CD14-positive monocyte (primary cell): ENCODE measurements around the gene OR10H5. TPM values are rescaled to one million over a fixed set of nuclear protein-coding genes. Genes with fewer than 3 reads are reported as not detected.

Experiments used
- DNase-seq, 3 donors: peaks; one replicate each; pipeline ENCODE4 v3.0.0-alpha.2; 2011 to 2022
- H2AFZ ChIP-seq: 2 replicates; pipeline ENCODE4 v1.6.0; 2012; ENCODE audit warnings: mild to moderate bottlenecking, low read depth, low read length, inconsistent platforms; ENCODE audit not compliant: insufficient read depth, poor library complexity, severe bottlenecking
- H3K27ac ChIP-seq, 2 donors: 1 replicate in 1 of 2; 2 replicates in 1 of 2; pipeline ENCODE4 v1.5.1; 2012 to 2013; ENCODE audit warnings: low read length in 2 of 2, control low read depth in 1 of 2, inconsistent platforms in 1 of 2, low read depth in 1 of 2, mild to moderate bottlenecking in 1 of 2
- H3K27me3 ChIP-seq, 2 donors: one replicate each; pipeline versions ENCODE4 v1.6.0 to v1.6.1; 2011 to 2013; ENCODE audit warnings: low read length in 2 of 2; ENCODE audit not compliant: control insufficient read depth in 2 of 2, insufficient read depth in 2 of 2
- H3K36me3 ChIP-seq, 2 donors: replicated peaks in 1 of 2; 1 replicate in 1 of 2; 2 replicates in 1 of 2; pipeline versions ENCODE4 v1.5.1 to v1.6.1; 2012 to 2013; ENCODE audit warnings: low read length in 2 of 2, control low read depth in 1 of 2, inconsistent platforms in 1 of 2, mild to moderate bottlenecking in 1 of 2; ENCODE audit not compliant: insufficient read depth in 2 of 2, control insufficient read depth in 1 of 2
- H3K4me1 ChIP-seq, 2 donors: 1 replicate in 1 of 2; 2 replicates in 1 of 2; pipeline versions ENCODE4 v1.5.1 to v1.6.1; 2012 to 2013; ENCODE audit warnings: low read length in 2 of 2, control low read depth in 1 of 2, inconsistent platforms in 1 of 2, mild to moderate bottlenecking in 1 of 2, moderate library complexity in 1 of 2; ENCODE audit not compliant: insufficient read depth in 2 of 2, control insufficient read depth in 1 of 2
- H3K4me2 ChIP-seq: replicated peaks from 2 replicates; pipeline ENCODE3; 2012; ENCODE audit warnings: low read length, moderate library complexity, mild to moderate bottlenecking; ENCODE audit not compliant: poor library complexity, severe bottlenecking; ENCODE audit errors: extremely low read depth
- H3K4me3 ChIP-seq, 3 experiments: fragments of 200-600 bp in 1 of 3; sonication (generic) in 1 of 3; replicated peaks in 1 of 3; 1 replicate in 2 of 3; 2 replicates in 1 of 3; pipeline ENCODE4 v1.5.1; 2011 to 2013; ENCODE audit warnings: low read length in 3 of 3, mild to moderate bottlenecking in 3 of 3, control low read depth in 2 of 3, low read depth in 2 of 3, inconsistent platforms in 1 of 3, moderate library complexity in 1 of 3
- H3K79me2 ChIP-seq: 2 replicates; pipeline ENCODE4 v1.6.0; 2012; ENCODE audit warnings: mild to moderate bottlenecking, control low read depth, inconsistent platforms, low read length, moderate library complexity; ENCODE audit not compliant: insufficient read depth
- H3K9ac ChIP-seq: 2 replicates; pipeline ENCODE4 v1.6.0; 2017; ENCODE audit warnings: low read length, mild to moderate bottlenecking; ENCODE audit not compliant: insufficient read depth, poor library complexity, severe bottlenecking
- H3K9me3 ChIP-seq, 2 donors: replicated peaks in 1 of 2; 1 replicate in 1 of 2; 2 replicates in 1 of 2; pipeline versions ENCODE4 v1.5.1 to v1.6.1; 2012 to 2013; ENCODE audit warnings: low read length in 2 of 2, control low read depth in 1 of 2; ENCODE audit not compliant: control insufficient read depth in 1 of 2, insufficient read depth in 1 of 2
- H4K20me1 ChIP-seq: 2 replicates; pipeline ENCODE4 v1.6.0; 2012; ENCODE audit warnings: mild to moderate bottlenecking, low read length, control low read depth, moderate library complexity; ENCODE audit not compliant: insufficient read depth
- H3K27ac Mint-ChIP-seq, 7 donors: one replicate each; pipeline ENCODE4 v1.8.0; 2020; ENCODE audit warnings: mild to moderate bottlenecking in 7 of 7, mixed read lengths in 7 of 7, moderate library complexity in 6 of 7, inconsistent platforms in 2 of 7
- H3K27me3 Mint-ChIP-seq, 3 donors: one replicate each; pipeline ENCODE4 v1.8.0; 2021 to 2022; ENCODE audit warnings: low read depth in 3 of 3, mild to moderate bottlenecking in 3 of 3, mixed read lengths in 3 of 3, moderate library complexity in 3 of 3, inconsistent platforms in 1 of 3
- H3K36me3 Mint-ChIP-seq, 2 donors: one replicate each; pipeline ENCODE4 v1.8.0; 2020; ENCODE audit warnings: mixed read lengths in 2 of 2, inconsistent platforms in 1 of 2, mild to moderate bottlenecking in 1 of 2
- H3K4me1 Mint-ChIP-seq: one replicate; pipeline ENCODE4 v1.8.0; 2020; ENCODE audit warnings: mild to moderate bottlenecking, mixed read lengths
- H3K4me3 Mint-ChIP-seq, 2 donors: one replicate each; pipeline ENCODE4 v1.8.0; 2020; ENCODE audit warnings: mild to moderate bottlenecking in 2 of 2, mixed read lengths in 2 of 2, moderate library complexity in 1 of 2
- H3K9me3 Mint-ChIP-seq, 7 donors: one replicate each; pipeline ENCODE4 v1.8.0; 2020 to 2022; ENCODE audit warnings: mixed read lengths in 7 of 7, mild to moderate bottlenecking in 6 of 7, moderate library complexity in 6 of 7, inconsistent platforms in 2 of 7
- CTCF ChIP-seq: fragments of 200-600 bp; IDR thresholded peaks from one replicate; pipeline ENCODE4 v1.8.0; 2022; ENCODE audit warnings: antibody characterized with exemption, mild to moderate bottlenecking
- WGBS: methylation state at CpG from one replicate; pipeline ENCODE4 v1.1.5; 2013; ENCODE audit warnings: missing lambda C conversion rate; ENCODE audit not compliant: insufficient coverage; 5-methylcytosine and 5-hydroxymethylcytosine counted together
- intact Hi-C, 2 donors: fragments of 100-400 bp; cut with micrococcal nuclease; formaldehyde crosslinking; loops; one replicate each; pipeline versions ENCODE4 v1.15.0 to v1.15.1; 2023
- polyA plus RNA-seq, 3 donors: library from polyadenylated mRNA; depleted of rRNA in 1 of 3; unstranded in 2 of 3; stranded (reverse) in 1 of 3; fragments of 300-500 nt in 2 of 3; fragments of >200 nt in 1 of 3; fragmentation: Illumina TruSeq in 2 of 3; gene quantifications; 1 replicate in 2 of 3; 2 replicates in 1 of 3; pipeline ENCODE4 v1.2.3, GENCODE V29; 2012 to 2021

OR10H5 gene
- polyA plus RNA-seq, 3 donors = not detected

GRCh38 chr19:15846923-15847322 is 59.5 kb downstream of the OR10H5 start:
- peaks cover 5% of the 10 kb centered on the region for H3K4me1 Mint-ChIP-seq
- Histone ChIP-seq H3K9me3 (no peaks in the 10 kb centered on the region), H4K20me1 (no peaks in the 10 kb centered on the region), H3K4me1 (no peaks in the 10 kb centered on the region), H3K27me3 (no peaks in the 10 kb centered on the region), H3K27ac (no peak overlapping the region), H3K36me3 (no peaks in the 10 kb centered on the region), H3K9ac (no peak overlapping the region), H2AFZ (no peak overlapping the region), H3K4me2 (no peak overlapping the region), H3K4me3 (no peak overlapping the region), H3K79me2 (no peaks in the 10 kb centered on the region)
- 97% methylated on average over 5 of the region's 6 CpGs for WGBS
- H3K27ac Mint-ChIP-seq = no peak overlapping the region
- no peak for TF ChIP-seq CTCF
- DNase-seq = no peak
- H3K9me3 Mint-ChIP-seq = peaks cover 0 to 11% (median 4%) of the 10 kb centered on the region in 7 donors
- peaks cover 0 to 5% (median 3%) of the 10 kb centered on the region in 3 donors for H3K27me3 Mint-ChIP-seq
- intact Hi-C loops = no loop called here
- no peak overlapping the region for H3K4me3 Mint-ChIP-seq
- no peaks in the 10 kb centered on the region for H3K36me3 Mint-ChIP-seq

GRCh38 chr19:15850385-15850784 is 62.9 kb downstream of the OR10H5 start:
- no peaks in the 10 kb centered on the region for H3K9me3 ChIP-seq
- peaks cover 2 to 13% (median 6%) of the 10 kb centered on the region in 7 donors for H3K9me3 Mint-ChIP-seq
- DNase-seq = no peak
- H3K9ac ChIP-seq = no peak overlapping the region
- H3K27me3 Mint-ChIP-seq = peaks cover 0 to 2% (median under 1%) of the 10 kb centered on the region in 3 donors
- H3K36me3 Mint-ChIP-seq = no peaks in the 10 kb centered on the region
- no peaks in the 10 kb centered on the region for H3K4me1 Mint-ChIP-seq
- H2AFZ ChIP-seq = no peak overlapping the region
- no peaks in the 10 kb centered on the region for H3K4me1 ChIP-seq
- no peak overlapping the region for H3K4me3 ChIP-seq
- no peaks in the 10 kb centered on the region for H3K36me3 ChIP-seq
- no peak overlapping the region for H3K4me2 ChIP-seq
- H3K79me2 ChIP-seq = no peaks in the 10 kb centered on the region
- H3K27me3 ChIP-seq = no peaks in the 10 kb centered on the region
- no CpG with 5 or more reads among the region's 3 CpGs for WGBS
- no peak overlapping the region for H3K4me3 Mint-ChIP-seq
- TF ChIP-seq CTCF = no peak
- H3K27ac Mint-ChIP-seq = no peak overlapping the region
- intact Hi-C loops = no loop called here
- no peak overlapping the region for H3K27ac ChIP-seq
- no peaks in the 10 kb centered on the region for H4K20me1 ChIP-seq

Other genes starting within 250 kb of the OR10H5 start
- not detected for gene CYP4F8, start 172.4 kb upstream of the OR10H5 start, polyA plus RNA-seq
- gene CYP4F3, start 146.8 kb upstream of the OR10H5 start, polyA plus RNA-seq = 1 to 10 TPM in 1 of 3 donors, under 1 TPM in 2; 0.56 to 1.2 (median 0.92) TPM
- gene CYP4F12, start 114.6 kb upstream of the OR10H5 start, polyA plus RNA-seq = under 1 TPM in 1 of 3 donors, not detected in 2; 0.09 TPM
- not detected for gene OR10H2, start 59.6 kb upstream of the OR10H5 start, polyA plus RNA-seq
- not detected for gene OR10H3, start 49.7 kb upstream of the OR10H5 start, polyA plus RNA-seq
- gene OR10H1, start 28.0 kb downstream of the OR10H5 start, polyA plus RNA-seq = not detected
- gene CYP4F2, start 110.4 kb downstream of the OR10H5 start, polyA plus RNA-seq = not detected
- gene CYP4F11, start 146.9 kb downstream of the OR10H5 start, polyA plus RNA-seq = not detected
- not detected for gene OR10H4, start 161.3 kb downstream of the OR10H5 start, polyA plus RNA-seq